ENCODE results near the gene JMJD4.

DNA sequence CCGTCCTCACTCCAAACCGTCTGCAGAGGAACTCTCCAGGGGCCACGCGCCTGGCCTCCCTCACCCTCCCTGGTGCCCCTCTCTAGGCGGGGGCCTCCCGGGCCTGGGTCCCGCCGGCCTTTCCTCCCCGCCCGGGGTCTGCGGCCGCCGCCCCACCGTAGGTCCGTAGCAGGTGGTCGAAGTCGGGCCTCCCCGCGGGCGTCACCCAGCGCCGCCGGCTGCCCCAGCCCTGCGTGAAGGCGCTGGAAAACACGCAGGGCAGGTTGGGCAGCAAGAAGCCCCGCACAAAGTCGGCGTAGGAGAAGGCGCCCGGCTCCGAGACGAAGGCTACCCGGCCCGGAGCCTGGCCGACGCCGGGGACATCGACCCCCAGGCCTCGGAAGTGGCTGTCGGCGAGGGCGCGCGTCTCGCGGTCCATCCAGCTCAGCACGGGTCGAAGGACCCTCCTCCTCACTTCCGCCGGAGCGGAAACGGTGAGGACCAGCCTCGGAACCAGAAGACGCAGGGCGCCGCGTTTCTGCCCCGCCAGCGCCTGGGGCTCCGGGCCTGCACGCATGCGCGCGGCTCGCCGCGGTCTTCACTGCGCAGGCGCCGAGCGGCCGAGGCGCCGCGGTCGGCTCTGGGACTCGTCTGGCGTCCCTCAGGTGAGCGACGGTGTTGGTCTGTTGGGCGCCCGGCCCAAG is at the start of gene JMJD4, which contains the start of gene SNAP47:
- TF ChIP-seq, protein P1, sequence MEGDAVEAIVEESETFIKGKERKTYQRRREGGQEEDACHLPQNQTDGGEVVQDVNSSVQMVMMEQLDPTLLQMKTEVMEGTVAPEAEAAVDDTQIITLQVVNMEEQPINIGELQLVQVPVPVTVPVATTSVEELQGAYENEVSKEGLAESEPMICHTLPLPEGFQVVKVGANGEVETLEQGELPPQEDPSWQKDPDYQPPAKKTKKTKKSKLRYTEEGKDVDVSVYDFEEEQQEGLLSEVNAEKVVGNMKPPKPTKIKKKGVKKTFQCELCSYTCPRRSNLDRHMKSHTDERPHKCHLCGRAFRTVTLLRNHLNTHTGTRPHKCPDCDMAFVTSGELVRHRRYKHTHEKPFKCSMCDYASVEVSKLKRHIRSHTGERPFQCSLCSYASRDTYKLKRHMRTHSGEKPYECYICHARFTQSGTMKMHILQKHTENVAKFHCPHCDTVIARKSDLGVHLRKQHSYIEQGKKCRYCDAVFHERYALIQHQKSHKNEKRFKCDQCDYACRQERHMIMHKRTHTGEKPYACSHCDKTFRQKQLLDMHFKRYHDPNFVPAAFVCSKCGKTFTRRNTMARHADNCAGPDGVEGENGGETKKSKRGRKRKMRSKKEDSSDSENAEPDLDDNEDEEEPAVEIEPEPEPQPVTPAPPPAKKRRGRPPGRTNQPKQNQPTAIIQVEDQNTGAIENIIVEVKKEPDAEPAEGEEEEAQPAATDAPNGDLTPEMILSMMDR (IDR thresholded peaks at IDR 0.05; ENCODE audit: low read depth, low read length, poor library complexity, severe bottlenecking), result no peak
- TF ChIP-seq EZH2phosphoT487 (IDR thresholded peaks at IDR 0.05; ENCODE audit: borderline replicate concordance, low read length), result no peak

Measured in DOHH2 (cell line).